Activated naive CD4-positive, alpha-beta T cell treated with anti-CD3 and anti-CD28 coated beads, Interleukin-2, amount 50 U/mL, for 72 hours (primary cell): ENCODE results near the gene IGSF11. TPM values are rescaled to one million over a fixed set of nuclear protein-coding genes. Genes with fewer than 3 reads are reported as not detected.

ENCODE experiments used
- ATAC-seq, 2 donors: fragments of 150-1000 bp; cut with Tn5 transposase; 2 replicates each; pipeline ENCODE4 v1.10.0; 2021; ENCODE audit warnings: mild to moderate bottlenecking in 2 of 2, moderate library complexity in 2 of 2
- DNase-seq, 2 donors: peaks; one replicate each; pipeline ENCODE4 v3.0.0; 2021 to 2022; ENCODE audit warnings: low spot score in 2 of 2
- H3K27ac Mint-ChIP-seq, 2 donors: one replicate each; pipeline ENCODE4 v1.8.0; 2022; ENCODE audit warnings: mild to moderate bottlenecking in 2 of 2, mixed read lengths in 2 of 2
- H3K36me3 Mint-ChIP-seq, 2 donors: one replicate each; pipeline ENCODE4 v1.8.0; 2022; ENCODE audit warnings: mixed read lengths in 2 of 2
- H3K9me3 Mint-ChIP-seq, 2 donors: one replicate each; pipeline ENCODE4 v1.8.0; 2022; ENCODE audit warnings: mixed read lengths in 2 of 2
- total RNA-seq, 2 donors: library from RNA; stranded (reverse); gene quantifications; one replicate each; pipeline ENCODE4 v1.2.3, GENCODE V29; 2022

The IGSF11 gene
- total RNA-seq, 2 donors from 2014 or later, result not detected

GRCh38 chr3:118973050-118973449, 61.6 kb downstream of the IGSF11 start:
- no peak for ATAC-seq
- no peaks in the 10 kb centered on the region for H3K9me3 Mint-ChIP-seq
- no peaks in the 10 kb centered on the region for H3K36me3 Mint-ChIP-seq
- no peak overlapping the region for H3K27ac Mint-ChIP-seq
- no peak for DNase-seq

- H3K9me3 Mint-ChIP-seq, result no peaks in the 10 kb centered on the region
- DNase-seq, result no peak
- no peak for ATAC-seq
- H3K27ac Mint-ChIP-seq, result no peak overlapping the region
- no peaks in the 10 kb centered on the region for H3K36me3 Mint-ChIP-seq
These were observed 63.8 kb downstream of the IGSF11 start for GRCh38 chr3:118970819-118971218.

- H3K27ac Mint-ChIP-seq, result no peak overlapping the region
These were observed 66.0 kb downstream of the IGSF11 start for GRCh38 chr3:118968640-118969039.

DNA sequence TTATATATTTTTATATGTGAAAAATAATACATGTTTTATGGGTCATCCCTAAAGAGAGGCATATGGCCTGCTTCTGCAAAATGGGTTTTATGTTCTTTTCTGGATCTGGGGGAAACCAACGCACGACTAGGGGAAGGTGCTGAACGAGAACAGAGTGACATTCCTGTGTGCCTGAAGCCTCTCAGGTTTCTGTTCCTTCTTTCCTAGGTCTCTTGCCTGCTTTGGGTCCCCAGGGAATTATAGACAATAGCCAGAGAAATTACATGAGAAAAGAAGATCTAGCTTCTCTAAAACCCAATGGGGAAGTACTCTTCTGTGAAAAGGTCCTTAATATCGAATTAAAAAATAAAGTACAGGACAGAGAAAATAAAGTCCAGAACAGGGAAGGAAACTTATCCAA, 66.5 kb downstream of the IGSF11 start:
- DNase-seq (no peak), ATAC-seq (no peak)
- no peaks in the 10 kb centered on the region for H3K9me3 Mint-ChIP-seq
- H3K27ac Mint-ChIP-seq, result no peak overlapping the region
- H3K36me3 Mint-ChIP-seq, result no peaks in the 10 kb centered on the region

More at GRCh38 chr3:118968640-118969039, 66.0 kb downstream of the IGSF11 start:
- Mint-ChIP-seq H3K9me3 (no peaks in the 10 kb centered on the region), H3K36me3 (no peaks in the 10 kb centered on the region)
- no peak for DNase-seq
- no peak for ATAC-seq

DNA sequence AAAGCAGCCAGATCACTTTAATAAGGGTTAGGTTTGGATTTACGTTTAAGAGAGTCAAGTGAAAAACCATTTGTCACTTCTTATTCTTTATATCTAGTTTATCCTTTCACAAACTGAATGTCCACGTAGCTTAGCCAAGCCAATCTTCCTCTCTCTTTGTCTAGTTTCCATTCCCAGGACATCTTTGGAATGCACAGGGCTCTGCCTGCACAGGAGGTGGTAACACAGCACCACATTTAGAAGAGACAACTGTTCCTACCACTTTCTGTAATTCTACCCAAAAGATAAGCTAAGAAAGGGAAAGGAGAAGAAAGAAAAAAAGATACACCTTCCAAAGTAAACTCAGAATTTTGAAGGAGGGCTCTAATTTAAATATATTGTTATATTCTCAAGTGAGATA, 67.9 kb downstream of the IGSF11 start:
- no peak overlapping the region for H3K27ac Mint-ChIP-seq
- DNase-seq, result no peak
- no peaks in the 10 kb centered on the region for H3K9me3 Mint-ChIP-seq
- H3K36me3 Mint-ChIP-seq, result no peaks in the 10 kb centered on the region
- ATAC-seq, result no peak

DNA sequence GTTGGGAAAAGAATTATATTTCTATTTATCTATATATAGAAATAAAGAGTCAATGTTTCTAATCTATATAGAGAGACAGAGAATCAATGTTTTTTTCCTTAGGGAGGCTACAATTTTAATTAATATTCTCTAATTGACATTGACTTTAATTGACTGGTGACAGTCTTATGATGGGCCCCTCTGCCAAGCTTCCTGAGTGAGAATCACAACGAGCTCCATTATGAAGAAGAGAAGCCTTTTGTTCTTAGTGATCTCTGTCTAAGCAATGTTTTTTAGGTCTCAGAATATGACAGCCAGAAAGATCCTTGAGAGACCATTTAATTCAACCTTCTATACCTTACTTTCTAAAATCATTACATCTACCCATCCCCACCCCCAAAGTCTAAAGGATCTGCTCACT, 70.9 kb downstream of the IGSF11 start:
- ATAC-seq, result no peak
- H3K27ac Mint-ChIP-seq, result no peak overlapping the region
- no peaks in the 10 kb centered on the region for H3K36me3 Mint-ChIP-seq
- no peaks in the 10 kb centered on the region for H3K9me3 Mint-ChIP-seq
- no peak for DNase-seq

DNA sequence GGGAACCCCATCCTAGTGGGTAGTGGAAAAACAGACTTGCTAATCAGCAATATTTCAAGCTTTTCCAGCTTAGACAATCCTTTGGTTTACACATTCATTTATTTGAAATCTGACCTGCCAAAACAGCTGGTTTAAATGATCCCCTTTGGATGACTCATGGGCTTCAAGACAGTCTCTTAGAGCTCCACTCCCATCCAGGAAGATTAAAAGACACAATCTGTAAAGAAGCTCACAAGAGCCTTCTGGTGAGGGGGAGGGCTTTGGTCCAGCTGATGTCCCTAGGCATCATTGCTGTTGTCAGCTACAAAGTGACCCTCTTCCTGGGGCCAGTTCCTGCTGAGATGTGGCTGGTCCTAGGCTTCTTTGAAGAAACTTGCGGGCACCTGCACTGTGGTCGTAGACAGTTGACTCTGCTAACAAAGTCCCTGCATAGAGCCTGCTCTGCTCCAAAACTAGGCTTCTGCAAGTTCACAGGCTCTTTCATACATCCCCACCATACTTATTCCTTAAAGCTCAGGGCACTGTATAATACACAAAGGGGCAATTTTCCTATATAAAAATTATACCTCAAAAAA, 73.7 kb downstream of the IGSF11 start:
- H3K9me3 Mint-ChIP-seq, result no peaks in the 10 kb centered on the region
- H3K36me3 Mint-ChIP-seq, result no peaks in the 10 kb centered on the region
- ATAC-seq, result no peak
- H3K27ac Mint-ChIP-seq, result no peak overlapping the region
- DNase-seq, result no peak

GRCh38 chr3:118955914-118956556, 78.6 kb downstream of the IGSF11 start:
- peak; percentile 51 to 87 for ATAC-seq
- Mint-ChIP-seq H3K36me3 (no peaks in the 10 kb centered on the region), H3K27ac (peak overlapping the region in 1 of 2 donors; percentile 69), H3K9me3 (peaks cover 0 to 6% of the 10 kb centered on the region in 2 donors)
- DNase-seq, result no peak

GRCh38 chr3:118951089-118951488, 83.6 kb downstream of the IGSF11 start:
- ATAC-seq (peak; percentile 54 to 63), DNase-seq (no peak)
- H3K27ac Mint-ChIP-seq, result no peak overlapping the region
- peaks cover 0 to 6% of the 10 kb centered on the region in 2 donors for H3K9me3 Mint-ChIP-seq
- no peaks in the 10 kb centered on the region for H3K36me3 Mint-ChIP-seq

DNA sequence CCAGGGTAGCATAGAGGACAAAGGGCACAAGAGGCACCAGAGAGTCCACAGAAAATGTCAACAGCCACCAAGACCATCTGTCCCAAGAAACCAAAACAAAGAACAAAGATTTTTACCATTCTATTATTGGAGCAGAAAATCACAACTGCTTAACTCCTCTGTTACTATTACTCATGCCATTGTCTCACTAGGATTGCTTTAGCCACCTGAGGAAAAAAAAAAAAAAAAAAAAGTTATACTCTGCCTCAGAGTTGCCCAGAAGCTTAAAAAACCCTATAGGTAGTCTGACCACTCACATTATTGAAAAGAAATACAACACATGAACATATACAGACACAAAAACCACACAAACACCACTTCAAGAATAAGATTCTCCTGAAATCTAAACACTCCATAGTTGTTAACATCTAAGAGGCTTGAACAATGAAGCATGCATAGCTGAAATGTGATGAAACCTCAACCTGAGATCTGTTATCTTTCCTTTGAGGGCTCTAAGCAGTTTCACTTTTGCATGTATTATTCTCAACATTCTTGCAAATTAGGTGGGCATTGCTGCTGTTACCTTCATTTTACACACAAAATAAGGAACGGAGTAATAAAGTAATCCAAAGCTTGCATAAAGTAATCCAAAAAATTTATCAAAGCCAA, 85.4 kb downstream of the IGSF11 start:
- Mint-ChIP-seq H3K27ac (peak overlapping the region in 1 of 2 donors; percentile 59), H3K9me3 (peaks cover 0 to 6% of the 10 kb centered on the region in 2 donors), H3K36me3 (no peaks in the 10 kb centered on the region)
- ATAC-seq (peak; percentile 52 to 56), DNase-seq (no peak)

DNA sequence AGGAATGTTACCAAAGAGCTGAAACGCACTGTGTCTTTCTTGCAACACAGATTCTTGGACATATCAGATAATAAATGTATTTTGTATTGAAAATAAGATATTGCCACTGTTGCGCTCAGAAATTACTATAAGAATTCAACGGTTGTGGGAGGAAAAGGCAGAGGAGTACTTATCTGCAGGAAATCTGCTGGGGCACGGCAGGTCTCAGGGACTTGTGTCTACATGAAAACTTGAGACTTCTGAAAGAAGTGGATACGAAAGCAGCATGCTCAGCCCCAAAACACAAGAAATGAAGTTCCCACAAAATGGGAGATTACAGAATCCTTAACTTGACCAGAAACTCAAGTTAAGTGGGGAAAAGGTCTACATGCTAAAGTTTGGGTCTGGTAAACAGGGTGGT, 86.5 kb downstream of the IGSF11 start:
- H3K36me3 Mint-ChIP-seq, result no peaks in the 10 kb centered on the region
- DNase-seq (no peak), ATAC-seq (no peak)
- peak overlapping the region in 1 of 2 donors; percentile 33 for H3K27ac Mint-ChIP-seq
- H3K9me3 Mint-ChIP-seq, result no peaks in the 10 kb centered on the region

- DNase-seq (no peak), ATAC-seq (peak in 1 of 2 donors; percentile 51)
- H3K27ac Mint-ChIP-seq, result no peak overlapping the region
- no peaks in the 10 kb centered on the region for H3K9me3 Mint-ChIP-seq
- H3K36me3 Mint-ChIP-seq, result no peaks in the 10 kb centered on the region
These were observed 88.2 kb downstream of the IGSF11 start for GRCh38 chr3:118946449-118946848.

GRCh38 chr3:118945834-118946233, 88.8 kb downstream of the IGSF11 start:
- no peak overlapping the region for H3K27ac Mint-ChIP-seq
- ATAC-seq (no peak), DNase-seq (no peak)
- no peaks in the 10 kb centered on the region for H3K9me3 Mint-ChIP-seq
- H3K36me3 Mint-ChIP-seq, result no peaks in the 10 kb centered on the region

DNA sequence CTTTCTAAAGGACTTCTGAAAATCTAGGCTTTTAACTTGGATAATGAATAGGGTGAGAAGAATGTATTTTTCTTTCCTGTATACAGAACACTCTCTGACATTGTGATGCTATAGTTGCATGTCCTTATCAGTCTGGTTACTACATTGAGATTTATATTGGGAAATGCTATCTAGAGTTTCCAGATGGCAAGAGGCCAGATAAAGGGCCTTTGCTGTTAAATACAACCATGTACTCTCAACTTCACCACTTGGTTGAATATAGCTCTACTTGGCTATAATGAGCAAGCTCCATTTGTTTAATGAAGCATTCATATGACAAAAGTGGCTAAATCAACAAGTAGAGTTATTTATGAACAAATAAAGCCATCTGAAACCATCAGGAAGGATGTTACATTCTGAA, 91.0 kb downstream of the IGSF11 start:
- Mint-ChIP-seq H3K9me3 (no peaks in the 10 kb centered on the region), H3K27ac (no peak overlapping the region)
- ATAC-seq, result no peak

DNA sequence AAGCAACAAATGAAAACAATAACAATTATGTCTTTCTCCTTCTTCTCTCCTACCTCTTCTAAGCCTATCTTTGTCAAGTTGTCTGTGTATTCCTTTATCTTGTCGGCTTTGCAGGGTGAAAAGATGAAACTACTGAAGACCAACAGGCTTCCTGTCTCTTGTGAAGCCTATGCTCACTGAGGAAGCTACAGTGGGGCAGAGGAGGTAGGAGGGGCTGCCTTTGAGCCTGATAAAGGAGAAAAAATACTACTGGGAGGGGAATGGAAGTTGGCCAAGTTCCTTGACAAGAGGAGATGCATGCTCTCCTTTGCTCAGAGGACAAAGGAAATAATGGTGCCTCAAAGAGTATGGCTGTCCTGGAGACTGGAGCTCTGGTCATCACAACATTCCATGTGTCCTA, 92.0 kb downstream of the IGSF11 start:
- Mint-ChIP-seq H3K36me3 (no peaks in the 10 kb centered on the region), H3K9me3 (no peaks in the 10 kb centered on the region), H3K27ac (no peak overlapping the region)
- ATAC-seq (no peak), DNase-seq (no peak)

More for the DNA sequence above, 91.0 kb downstream of the IGSF11 start:
- no peaks in the 10 kb centered on the region for H3K36me3 Mint-ChIP-seq
- no peak for DNase-seq

DNA sequence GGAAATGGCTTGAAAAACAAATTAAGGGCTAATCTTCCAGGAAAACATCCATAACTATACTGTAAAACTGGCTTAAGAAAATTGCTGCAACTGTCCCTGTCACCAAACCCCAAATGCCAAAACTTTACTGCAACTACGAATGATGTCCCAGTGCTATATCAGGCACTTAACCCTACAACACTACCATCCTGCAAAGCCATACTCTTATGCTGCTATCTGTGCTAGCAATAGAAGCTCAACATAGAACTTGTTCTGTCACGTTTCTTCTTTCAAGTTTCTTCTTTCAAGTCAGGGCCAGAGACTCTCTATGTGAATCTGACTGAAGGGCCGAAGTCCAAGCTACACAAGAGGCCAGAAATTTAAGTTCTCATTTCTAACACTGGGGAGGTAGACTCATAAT, 92.5 kb downstream of the IGSF11 start:
- Mint-ChIP-seq H3K9me3 (no peaks in the 10 kb centered on the region), H3K36me3 (no peaks in the 10 kb centered on the region), H3K27ac (no peak overlapping the region)
- ATAC-seq (no peak), DNase-seq (no peak)

DNA sequence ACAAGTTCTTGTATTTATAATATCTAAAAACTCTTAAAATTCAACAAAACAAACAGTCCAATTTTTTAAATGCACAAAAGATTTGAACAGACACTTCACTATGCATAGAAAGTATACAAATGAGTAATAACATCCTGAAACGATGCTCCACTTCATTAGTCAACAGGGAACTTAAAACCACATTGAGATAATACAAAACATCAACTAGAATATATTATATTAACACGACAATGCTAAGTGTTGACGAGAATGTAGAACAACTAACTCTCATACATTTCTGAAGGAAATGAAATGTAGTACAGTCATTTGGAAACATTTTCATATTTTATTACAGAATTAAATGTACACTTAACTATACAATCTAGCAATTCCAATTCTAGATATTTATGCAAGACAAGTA, 93.4 kb downstream of the IGSF11 start:
- DNase-seq (no peak), ATAC-seq (peak in 1 of 2 donors; percentile 72)
- Mint-ChIP-seq H3K36me3 (no peaks in the 10 kb centered on the region), H3K27ac (no peak overlapping the region), H3K9me3 (no peaks in the 10 kb centered on the region)
